Muscle of leg (tissue), 11 donors: ENCODE results near the gene C1QTNF1. TPM values are rescaled to one million over a fixed set of nuclear protein-coding genes. Genes with fewer than 3 reads are reported as not detected.

Experiments
- DNase-seq: peaks from one replicate; pipeline ENCODE4 v3.0.0; 2013
- H3K27ac ChIP-seq: one replicate; pipeline ENCODE4 v1.5.1; 2013; ENCODE audit warnings: mild to moderate bottlenecking, low read length, control low read depth
- H3K27me3 ChIP-seq: one replicate; pipeline ENCODE4 v1.6.1; 2013; ENCODE audit warnings: low read length; ENCODE audit not compliant: control insufficient read depth, insufficient read depth
- H3K36me3 ChIP-seq: one replicate; pipeline ENCODE4 v1.6.1; 2013; ENCODE audit warnings: low read length; ENCODE audit not compliant: control insufficient read depth, insufficient read depth
- H3K4me1 ChIP-seq: one replicate; pipeline ENCODE4 v1.6.1; 2013; ENCODE audit warnings: low read length; ENCODE audit not compliant: control insufficient read depth, insufficient read depth
- H3K4me3 ChIP-seq: one replicate; pipeline ENCODE4 v1.5.1; 2013; ENCODE audit warnings: low read length, control low read depth
- H3K9me3 ChIP-seq: replicated peaks from 2 replicates; pipeline ENCODE4 v1.6.1; 2013; ENCODE audit warnings: low read depth, low read length; ENCODE audit not compliant: control insufficient read depth
- WGBS: methylation state at CpG from one replicate; pipeline ENCODE4 v1.1.5; 2013; ENCODE audit warnings: missing lambda C conversion rate; ENCODE audit not compliant: insufficient coverage; 5-methylcytosine and 5-hydroxymethylcytosine counted together
- polyA plus RNA-seq, 8 donors: library from polyadenylated mRNA; unstranded; fragments of 120-200 nt; gene quantifications; one replicate each; pipeline versions ENCODE4 v1.2.1 to v1.2.3, GENCODE V29; 2013; ENCODE audit warnings: inconsistent platforms in 1 of 8, low replicate concordance in 1 of 8; ENCODE audit not compliant: insufficient read length in 8 of 8, insufficient read depth in 1 of 8
- total RNA-seq: library from RNA; stranded (reverse); fragments of 120-200 nt; gene quantifications from one replicate; pipeline ENCODE4 v1.2.4, GENCODE V29; 2013

Gene C1QTNF1
- total and polyA plus RNA-seq, 9 donors = 3.3 to 10.9 (median 5.8) TPM

DNA sequence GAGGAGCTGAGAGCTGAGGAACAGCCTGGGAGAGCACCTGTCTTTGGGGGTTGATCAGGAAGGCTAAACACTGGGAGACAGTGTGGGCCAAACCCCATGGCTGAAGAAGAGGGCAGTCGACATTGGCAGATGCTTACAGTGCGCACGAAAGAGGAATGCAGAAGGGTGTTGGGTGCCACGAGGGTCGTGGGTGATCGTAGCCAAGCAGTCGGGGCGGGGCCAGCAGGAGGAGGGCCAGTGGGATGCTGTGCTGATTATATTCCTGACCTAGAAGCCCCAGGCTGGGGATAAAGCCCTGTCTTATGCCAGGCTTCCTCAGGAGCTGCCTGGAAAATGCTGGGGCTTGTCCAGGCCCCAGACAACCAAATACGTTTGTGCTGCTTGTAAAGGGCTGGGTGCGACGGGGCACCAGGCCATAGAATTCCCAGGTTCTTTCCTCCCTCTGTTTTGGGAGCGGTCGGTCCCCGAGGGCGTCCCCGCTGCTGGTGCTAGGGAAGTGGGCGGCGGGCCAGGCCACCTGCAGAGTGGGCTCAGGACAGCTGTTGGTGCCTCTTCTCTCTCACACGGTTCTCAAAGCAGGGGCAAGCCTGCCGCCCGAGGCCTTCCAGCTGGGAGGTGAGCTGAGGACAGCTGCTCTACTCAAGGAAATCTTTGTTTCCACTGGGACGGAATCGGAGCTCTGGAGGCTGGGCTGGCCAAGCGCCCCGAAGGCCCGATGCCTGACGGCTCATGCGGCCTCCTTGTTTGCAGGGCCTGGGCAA, 10.0 kb downstream of the C1QTNF1 start:
- WGBS = 54% methylated on average over 21 of the region's 28 CpGs
- peaks cover 25% of the 10 kb centered on the region for H3K27me3 ChIP-seq
- H3K4me3 ChIP-seq = no peak overlapping the region
- no peaks in the 10 kb centered on the region for H3K9me3 ChIP-seq
- peaks cover 22% of the 10 kb centered on the region for H3K4me1 ChIP-seq
- H3K36me3 ChIP-seq = no peaks in the 10 kb centered on the region
- peak; percentile 83 for DNase-seq
- H3K27ac ChIP-seq = no peak overlapping the region

DNA sequence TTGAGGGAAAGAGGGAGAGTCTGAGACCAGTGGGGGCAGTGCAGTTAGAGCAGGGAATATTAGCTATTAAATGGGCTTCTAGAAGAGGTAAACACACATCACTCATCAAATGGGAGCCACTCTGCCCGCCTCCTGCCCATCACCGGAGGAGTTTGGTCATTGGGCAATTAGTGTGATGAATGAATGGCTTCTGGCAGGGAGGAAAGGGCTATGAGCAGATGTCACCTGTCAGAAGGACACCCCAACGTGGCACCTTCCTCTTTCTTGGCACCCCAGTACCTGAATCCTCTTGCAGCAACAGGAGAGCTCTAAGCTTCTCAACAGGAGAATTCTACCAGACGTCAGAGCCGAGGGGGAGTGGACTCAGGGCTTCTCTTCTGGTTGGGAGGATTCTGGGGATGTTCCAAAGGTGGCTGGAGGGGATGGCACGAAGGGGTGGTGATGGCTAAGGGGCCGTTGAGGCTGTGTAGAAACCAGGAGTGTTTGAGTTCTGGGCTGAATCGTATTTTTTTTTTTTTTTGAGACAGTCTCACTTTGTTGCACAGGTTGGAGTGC, 11.0 kb downstream of the C1QTNF1 start:
- Histone ChIP-seq H3K9me3 (no peaks in the 10 kb centered on the region), H3K27ac (no peak overlapping the region), H3K36me3 (no peaks in the 10 kb centered on the region), H3K4me3 (no peak overlapping the region), H3K4me1 (peaks cover 22% of the 10 kb centered on the region), H3K27me3 (peaks cover 20% of the 10 kb centered on the region)
- 65% methylated on average over 5 of the region's 8 CpGs for WGBS
- no peak for DNase-seq

DNA sequence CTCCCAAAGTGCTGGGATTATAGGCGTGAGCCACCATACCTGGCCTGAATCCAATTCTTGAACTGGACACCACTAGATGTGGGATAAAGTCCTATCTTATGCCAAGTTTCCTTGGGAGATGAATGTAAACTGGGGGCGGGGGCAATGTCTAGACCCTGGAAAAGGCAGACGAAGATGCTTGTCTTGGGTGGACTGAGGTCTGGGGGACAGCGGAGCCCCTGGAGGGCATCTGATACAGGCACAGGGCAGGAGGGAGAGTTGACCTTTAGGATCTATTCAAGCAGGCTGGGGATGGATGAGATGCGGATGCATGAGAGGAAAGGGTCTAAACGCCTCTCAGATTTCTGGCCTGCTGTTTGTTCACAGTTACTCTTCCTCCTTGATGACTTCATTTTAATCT, 11.7 kb downstream of the C1QTNF1 start:
- H3K9me3 ChIP-seq = no peaks in the 10 kb centered on the region
- no peak overlapping the region for H3K4me3 ChIP-seq
- H3K36me3 ChIP-seq = no peaks in the 10 kb centered on the region
- H3K27me3 ChIP-seq = peaks cover 21% of the 10 kb centered on the region
- H3K27ac ChIP-seq = no peak overlapping the region
- WGBS = 96% methylated on average over 5 of the region's 6 CpGs
- peaks cover 22% of the 10 kb centered on the region for H3K4me1 ChIP-seq
- no peak for DNase-seq

DNA sequence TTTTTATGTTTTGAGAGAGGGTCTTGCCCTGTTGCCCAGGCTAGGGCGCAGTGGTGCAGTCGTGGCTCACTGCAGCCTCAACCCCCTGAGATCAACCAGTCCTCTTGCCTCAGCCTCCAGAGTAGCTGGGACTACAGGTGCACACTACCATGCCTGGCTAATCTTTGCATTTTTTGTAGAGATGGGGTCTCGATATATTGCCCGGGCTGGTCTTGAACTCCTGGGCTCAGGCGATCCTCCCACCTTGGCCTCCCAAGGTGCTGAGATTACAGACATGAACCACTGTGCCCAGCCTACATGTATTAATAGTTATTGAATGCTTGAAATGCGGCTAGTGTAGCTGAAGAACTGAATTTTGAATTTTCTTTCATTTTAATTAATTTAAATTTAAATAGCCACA, 12.2 kb downstream of the C1QTNF1 start:
- H3K4me3 ChIP-seq = no peak overlapping the region
- H3K27ac ChIP-seq = no peak overlapping the region
- H3K36me3 ChIP-seq = no peaks in the 10 kb centered on the region
- no peak for DNase-seq
- peaks cover 22% of the 10 kb centered on the region for H3K4me1 ChIP-seq
- H3K27me3 ChIP-seq = peaks cover 18% of the 10 kb centered on the region
- WGBS = 100% methylated on average over 5 of the region's 6 CpGs
- no peaks in the 10 kb centered on the region for H3K9me3 ChIP-seq

DNA sequence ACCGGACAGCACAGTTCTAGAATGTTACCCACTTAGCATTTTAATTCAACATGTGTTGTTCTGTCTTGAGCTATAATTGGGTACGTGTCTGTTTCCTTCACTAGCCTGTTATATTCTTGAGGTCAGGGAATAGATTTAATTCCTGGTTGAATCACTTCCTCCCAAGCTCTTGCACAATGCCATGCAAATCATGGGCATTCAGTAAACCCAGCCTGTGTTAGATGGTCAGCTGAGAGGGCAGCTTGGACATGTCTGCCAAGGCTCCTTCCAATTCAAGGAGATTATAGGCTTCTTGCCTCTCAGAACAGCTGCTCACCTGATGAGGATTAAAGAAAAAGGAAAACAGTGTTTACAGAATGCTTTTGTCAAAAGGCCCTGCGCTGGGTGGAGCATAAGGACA, 12.6 kb downstream of the C1QTNF1 start:
- peaks cover 22% of the 10 kb centered on the region for H3K4me1 ChIP-seq
- no peak overlapping the region for H3K27ac ChIP-seq
- no CpG with 5 or more reads among the region's 3 CpGs for WGBS

DNA sequence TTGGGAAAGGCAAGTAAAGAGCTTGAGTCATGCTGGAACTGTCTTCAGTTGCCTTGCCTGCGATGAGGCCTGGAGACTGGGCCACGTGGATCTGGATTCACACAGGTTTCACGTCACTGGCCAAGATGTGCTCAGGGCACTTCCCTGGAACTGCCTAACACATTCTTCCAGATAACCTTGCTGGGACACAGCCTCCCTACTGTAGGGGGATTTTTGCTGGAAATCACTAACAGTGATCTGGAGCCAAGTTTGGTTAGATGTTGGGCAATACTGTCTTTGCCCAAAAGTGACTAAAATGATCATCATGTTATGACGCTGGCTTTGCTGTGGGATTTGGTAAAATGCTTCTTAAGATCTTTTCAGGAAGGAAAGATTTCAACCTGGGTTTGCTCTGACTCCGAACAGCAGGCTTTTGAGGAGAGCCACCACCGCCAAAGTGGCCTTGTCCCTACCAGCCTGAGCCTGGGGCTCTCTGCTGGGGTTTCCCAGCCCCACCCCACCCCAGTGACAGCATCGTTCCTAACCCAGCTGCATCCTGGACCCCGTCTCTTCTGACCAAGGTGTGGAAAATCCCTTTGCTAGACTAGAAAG, 14.7 kb downstream of the C1QTNF1 start:
- Histone ChIP-seq H3K36me3 (no peaks in the 10 kb centered on the region), H3K4me3 (no peak overlapping the region), H3K9me3 (no peaks in the 10 kb centered on the region), H3K27me3 (peaks cover 9% of the 10 kb centered on the region), H3K4me1 (peaks cover 15% of the 10 kb centered on the region), H3K27ac (no peak overlapping the region)
- 65% methylated on average over 6 of the region's 8 CpGs for WGBS
- no peak for DNase-seq

More for the DNA sequence above, 12.6 kb downstream of the C1QTNF1 start:
- no peaks in the 10 kb centered on the region for H3K36me3 ChIP-seq
- no peaks in the 10 kb centered on the region for H3K9me3 ChIP-seq
- no peak for DNase-seq
- no peak overlapping the region for H3K4me3 ChIP-seq
- H3K27me3 ChIP-seq = peaks cover 17% of the 10 kb centered on the region

DNA sequence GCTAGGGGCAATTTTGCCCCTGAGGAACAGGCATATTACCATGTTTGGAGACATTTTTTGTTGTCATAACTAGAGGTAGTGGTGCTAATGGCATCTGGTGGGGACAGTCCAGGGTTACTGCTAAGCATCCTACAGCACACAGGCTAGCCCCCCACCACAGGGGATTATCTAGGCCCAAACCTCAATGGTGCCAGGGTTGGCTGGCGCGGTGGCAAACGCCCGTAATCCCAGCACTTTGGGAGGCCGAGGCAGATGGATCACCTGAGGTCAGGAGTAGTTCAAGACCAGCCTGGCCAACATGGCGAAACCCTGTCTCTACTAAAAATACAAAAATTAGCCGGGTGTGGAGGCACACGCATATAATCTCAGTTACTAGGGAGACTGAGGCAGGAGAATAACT, 15.2 kb downstream of the C1QTNF1 start:
- Histone ChIP-seq H3K4me1 (peaks cover 10% of the 10 kb centered on the region), H3K27ac (no peak overlapping the region), H3K27me3 (peaks cover 13% of the 10 kb centered on the region), H3K9me3 (no peaks in the 10 kb centered on the region), H3K4me3 (no peak overlapping the region), H3K36me3 (no peaks in the 10 kb centered on the region)
- DNase-seq = no peak
- no CpG with 5 or more reads among the region's 8 CpGs for WGBS

DNA sequence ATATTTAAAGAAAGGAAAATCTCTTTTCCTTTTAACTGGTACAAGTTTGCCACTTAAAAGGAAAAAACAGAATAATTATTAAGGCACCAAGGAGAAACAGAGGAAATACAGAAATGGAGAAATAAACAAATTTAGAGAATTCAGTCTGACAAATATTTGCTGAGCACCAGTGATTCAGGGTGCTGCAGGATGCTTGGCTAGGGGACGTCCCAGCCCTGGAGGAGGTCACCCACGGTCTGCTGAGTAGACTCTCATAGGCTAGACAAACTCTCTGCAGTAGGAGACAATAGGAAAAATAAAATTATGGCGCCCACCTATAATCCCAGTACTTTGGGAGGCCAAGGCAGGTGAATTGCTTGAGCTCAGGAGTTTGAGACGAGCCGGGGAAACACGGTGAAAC, 15.9 kb downstream of the C1QTNF1 start:
- H3K27me3 ChIP-seq = peaks cover 20% of the 10 kb centered on the region
- H3K27ac ChIP-seq = no peak overlapping the region
- no peak overlapping the region for H3K4me3 ChIP-seq
- H3K9me3 ChIP-seq = no peaks in the 10 kb centered on the region
- no peak for DNase-seq
- no peaks in the 10 kb centered on the region for H3K36me3 ChIP-seq
- H3K4me1 ChIP-seq = peaks cover 2% of the 10 kb centered on the region
- WGBS = 92% methylated on average over 4 of the region's 6 CpGs

DNA sequence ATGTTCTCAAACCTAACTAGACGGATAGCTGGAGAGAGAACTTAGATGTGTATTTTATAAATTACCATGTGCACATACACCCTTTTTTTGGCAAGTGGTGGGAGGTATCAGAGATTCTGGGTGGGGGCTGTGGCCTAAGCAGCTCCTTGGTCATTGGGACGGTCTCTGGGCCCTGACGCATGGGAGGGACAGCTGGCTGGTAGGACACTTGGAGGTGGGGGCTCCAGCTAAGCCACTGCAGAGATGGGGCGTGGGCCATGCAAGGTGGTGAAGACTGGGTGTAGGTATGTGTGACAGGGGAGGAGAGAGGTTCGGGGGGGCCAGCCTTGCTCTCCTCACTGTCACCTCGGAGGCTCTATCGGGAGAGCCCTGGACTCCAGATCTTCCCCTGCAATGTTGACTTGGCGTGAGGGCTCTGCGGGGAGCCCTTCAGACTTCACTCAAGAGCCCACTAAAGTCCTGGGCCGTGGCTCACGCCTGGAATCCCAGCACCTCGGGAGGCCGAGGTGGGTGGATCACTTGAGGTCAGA, 17.1 kb downstream of the C1QTNF1 start:
- WGBS = 82% methylated on average over 7 of the region's 13 CpGs
- no peak for DNase-seq
- Histone ChIP-seq H3K9me3 (no peaks in the 10 kb centered on the region), H3K36me3 (no peaks in the 10 kb centered on the region), H3K4me1 (peaks cover 4% of the 10 kb centered on the region), H3K4me3 (no peak overlapping the region), H3K27ac (no peak overlapping the region), H3K27me3 (peaks cover 29% of the 10 kb centered on the region)

DNA sequence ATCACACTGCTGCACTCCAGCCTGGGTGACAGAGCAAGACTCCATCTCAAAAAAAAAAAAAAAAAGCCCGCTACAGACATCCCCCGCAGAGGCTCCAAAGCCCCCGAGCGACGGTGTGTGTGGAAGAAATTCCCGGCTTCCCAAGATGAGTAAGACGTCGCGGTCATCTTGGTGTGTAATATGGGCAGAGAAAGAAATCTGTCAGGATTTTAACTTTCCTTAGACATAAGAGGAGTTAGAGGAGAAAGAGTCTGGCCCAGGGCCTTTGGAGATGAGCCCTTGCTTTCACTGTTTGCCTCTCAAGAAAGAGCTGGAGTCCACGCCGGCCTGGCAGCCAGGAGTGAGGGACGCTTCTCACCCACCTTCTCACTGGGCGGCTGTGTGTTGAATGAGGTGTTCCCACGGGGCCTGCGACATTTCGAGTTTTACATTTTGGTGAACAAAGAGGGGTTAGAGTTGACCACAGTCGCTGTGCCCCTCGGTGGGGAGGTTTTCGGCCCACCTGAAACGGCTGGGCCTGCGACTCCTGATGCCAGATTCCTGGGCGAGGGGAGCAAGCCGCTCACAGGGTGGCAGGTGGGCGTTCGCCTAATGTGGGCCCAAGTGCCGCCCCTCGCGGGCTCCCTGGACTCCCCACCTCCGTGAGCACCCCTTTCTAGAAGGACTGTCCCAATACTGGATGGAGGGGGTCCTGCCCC, 17.9 kb downstream of the C1QTNF1 start:
- Histone ChIP-seq H3K4me3 (no peak overlapping the region), H3K4me1 (peaks cover 12% of the 10 kb centered on the region), H3K9me3 (no peaks in the 10 kb centered on the region), H3K27me3 (peaks cover 33% of the 10 kb centered on the region), H3K27ac (no peak overlapping the region), H3K36me3 (no peaks in the 10 kb centered on the region)
- DNase-seq = peak; percentile 66
- 65% methylated on average over 14 of the region's 29 CpGs for WGBS
